Psoas muscle (tissue), 8 donors: Measurements from ENCODE around the gene RAB40B. TPM values are rescaled to one million over a fixed set of nuclear protein-coding genes. Genes with fewer than 3 reads are reported as not detected.
A peak's percentile ranks its signal among the peaks of the same experiment; 100 is the strongest.

Experiments used
- ATAC-seq, 4 donors: fragments of 200-7000 bp; cut with Tn5 transposase; one replicate each; pipeline ENCODE4 v1.9.1; 2020; ENCODE audit warnings: moderate library complexity in 3 of 4, mild to moderate bottlenecking in 2 of 4
- DNase-seq, 2 donors: peaks; one replicate each; pipeline ENCODE4 v3.0.0-alpha.2; 2020
- H3K27ac ChIP-seq: fragments of 200-600 bp; one replicate; pipeline ENCODE4 v1.8.0; 2022
- H3K27me3 ChIP-seq, 3 donors: fragments of 200-600 bp in 1 of 3; one replicate each; pipeline versions ENCODE4 v1.6.1 to v1.8.0; 2013 to 2022; ENCODE audit warnings: low read length in 2 of 3, mild to moderate bottlenecking in 2 of 3, moderate library complexity in 1 of 3; ENCODE audit not compliant: insufficient read depth in 3 of 3
- H3K36me3 ChIP-seq, 2 donors: fragments of 200-600 bp in 1 of 2; one replicate each; pipeline versions ENCODE4 v1.6.1 to v1.8.0; 2013 to 2022; ENCODE audit warnings: low read depth in 1 of 2, mild to moderate bottlenecking in 1 of 2, moderate library complexity in 1 of 2; ENCODE audit not compliant: insufficient read depth in 1 of 2
- H3K4me1 ChIP-seq: fragments of 200-600 bp; one replicate; pipeline ENCODE4 v1.8.0; 2022
- H3K4me3 ChIP-seq: fragments of 200-600 bp; one replicate; pipeline ENCODE4 v1.8.0; 2022; ENCODE audit warnings: mild to moderate bottlenecking
- H3K9me3 ChIP-seq: fragments of 200-600 bp; one replicate; pipeline ENCODE4 v1.8.0; 2022
- CTCF ChIP-seq: fragments of 200-600 bp; IDR thresholded peaks from one replicate; pipeline ENCODE4 v1.8.0; 2022; ENCODE audit warnings: antibody characterized with exemption
- WGBS, 3 donors: extraction: QIAGEN DNeasy Blood & Tissue Kit; methylation state at CpG; one replicate each; pipeline versions ENCODE4 v1.1.6 to v1.1.7; 2013; 5-methylcytosine and 5-hydroxymethylcytosine counted together
- intact Hi-C, 2 donors: fragments of 100-400 bp; cut with DNase I; formaldehyde crosslinking; loops; one replicate each; pipeline versions ENCODE4 v1.11.0 to v1.14.2; 2022
- polyA plus RNA-seq, 3 donors: library from polyadenylated mRNA; stranded (reverse); fragments of 200-250 nt; gene quantifications; one replicate each; pipeline ENCODE4 v1.2.3, GENCODE V29; 2013
- total RNA-seq, 4 donors: library from RNA; stranded (reverse); fragmentation: NEBNext Ultra II Directional in 2 of 4; extraction: Animal tissue kit (Norgen Biotek cat#: 25700) in 2 of 4; gene quantifications; one replicate each; pipeline versions ENCODE4 v1.2.1 to v1.2.4, GENCODE V29; 2021 to 2023
- donor health status: healthy with polysubstance abuse.
- donor health status: DM: no; HTN: no; CAD: no; lungs with moderate emphysema.
- donor health status: Bipolar disorder and iron deficiency.
- donor health status: healthy.
- donor health status: DM: yes; HTN: yes; CAD: no.
- donor health status: DM: no; HTN: no; CAD: no.
- donor health status: DM: no; HTN: no; CAD: no.
- donor health status: DM: yes; HTN: yes; CAD: no.

RAB40B gene
- total and polyA plus RNA-seq, 7 donors: 3.9 to 42.9 (median 19.4) TPM

- intact Hi-C loops: no loop called here
- no peaks in the 10 kb centered on the region for H3K27me3 ChIP-seq
- H3K36me3 ChIP-seq: peaks cover 4 to 20% of the 10 kb centered on the region in 2 donors
- ATAC-seq: peak; percentile 11 to 33 (median 24)
- H3K27ac ChIP-seq: peak overlapping the region; percentile 100
- peak; percentile 53 to 73 for DNase-seq
- WGBS, 3 donors: 0 to 1% (median 1%) methylated on average over 40 to 54 of the region's 54 CpGs
- H3K9me3 ChIP-seq: no peaks in the 10 kb centered on the region
- peak overlapping the region; percentile 100 for H3K4me3 ChIP-seq
- no peak for TF ChIP-seq CTCF
- H3K4me1 ChIP-seq: peaks cover 16% of the 10 kb centered on the region
Observed at GRCh38 chr17:82647593-82648164, 50.8 kb downstream of the RAB40B start.

- WGBS, 3 donors: 94 to 98% (median 94%) methylated on average over 4 of the region's 4 CpGs
- ATAC-seq: no peak
- intact Hi-C loops: no loop called here
Observed at GRCh38 chr17:82645516-82645915, 53.0 kb downstream of the RAB40B start.

GRCh38 chr17:82644148-82644547 is 54.4 kb downstream of the RAB40B start:
- Histone ChIP-seq H3K27ac (no peak overlapping the region), H3K36me3 (peaks cover 4 to 51% of the 10 kb centered on the region in 2 donors), H3K9me3 (no peaks in the 10 kb centered on the region), H3K4me3 (no peak overlapping the region), H3K4me1 (peaks cover 16% of the 10 kb centered on the region), H3K27me3 (no peaks in the 10 kb centered on the region)
- DNase-seq: no peak
- 81 to 84% (median 83%) methylated on average over 5 of the region's 5 CpGs for WGBS, 3 donors
- intact Hi-C loops: loop anchor here in 1 of 2 donors (5.0 kb wide), 1 partner anchor 42 kb away; no protein-coding TSS in a partner anchor
- TF ChIP-seq CTCF: no peak
- no peak for ATAC-seq

More at GRCh38 chr17:82645516-82645915, 53.0 kb downstream of the RAB40B start:
- H3K27ac ChIP-seq: no peak overlapping the region
- no peaks in the 10 kb centered on the region for H3K27me3 ChIP-seq
- TF ChIP-seq CTCF: no peak
- H3K4me3 ChIP-seq: no peak overlapping the region
- no peak for DNase-seq
- H3K9me3 ChIP-seq: no peaks in the 10 kb centered on the region
- H3K4me1 ChIP-seq: peaks cover 16% of the 10 kb centered on the region
- H3K36me3 ChIP-seq: peaks cover 4 to 42% of the 10 kb centered on the region in 2 donors

- Histone ChIP-seq H3K4me3 (no peak overlapping the region), H3K27ac (no peak overlapping the region), H3K27me3 (no peaks in the 10 kb centered on the region), H3K36me3 (peaks cover 4 to 58% of the 10 kb centered on the region in 2 donors), H3K4me1 (peaks cover 22% of the 10 kb centered on the region), H3K9me3 (no peaks in the 10 kb centered on the region)
- no peak for ATAC-seq
- WGBS, 3 donors: 87 to 93% (median 90%) methylated on average over 14 of the region's 14 CpGs
- DNase-seq: no peak
- TF ChIP-seq CTCF: no peak
- intact Hi-C loops: loop anchor here in 1 of 2 donors (5.0 kb wide), 1 partner anchor 40 kb away; no protein-coding TSS in a partner anchor
Observed at GRCh38 chr17:82642022-82642421, 56.5 kb downstream of the RAB40B start.
